Psoas muscle (tissue), 8 donors: ENCODE results near the gene EVX1. TPM values are rescaled to one million over a fixed set of nuclear protein-coding genes. Genes with fewer than 3 reads are reported as not detected.

Experiments used
- ATAC-seq, 4 donors: fragments of 200-7000 bp; cut with Tn5 transposase; one replicate each; pipeline ENCODE4 v1.9.1; 2020; ENCODE audit warnings: moderate library complexity in 3 of 4, mild to moderate bottlenecking in 2 of 4
- DNase-seq, 2 donors: peaks; one replicate each; pipeline ENCODE4 v3.0.0-alpha.2; 2020
- H3K27ac ChIP-seq: fragments of 200-600 bp; one replicate; pipeline ENCODE4 v1.8.0; 2022
- H3K27me3 ChIP-seq, 3 donors: fragments of 200-600 bp in 1 of 3; one replicate each; pipeline versions ENCODE4 v1.6.1 to v1.8.0; 2013 to 2022; ENCODE audit warnings: low read length in 2 of 3, mild to moderate bottlenecking in 2 of 3, moderate library complexity in 1 of 3; ENCODE audit not compliant: insufficient read depth in 3 of 3
- H3K36me3 ChIP-seq, 2 donors: fragments of 200-600 bp in 1 of 2; one replicate each; pipeline versions ENCODE4 v1.6.1 to v1.8.0; 2013 to 2022; ENCODE audit warnings: low read depth in 1 of 2, mild to moderate bottlenecking in 1 of 2, moderate library complexity in 1 of 2; ENCODE audit not compliant: insufficient read depth in 1 of 2
- H3K4me1 ChIP-seq: fragments of 200-600 bp; one replicate; pipeline ENCODE4 v1.8.0; 2022
- H3K4me3 ChIP-seq: fragments of 200-600 bp; one replicate; pipeline ENCODE4 v1.8.0; 2022; ENCODE audit warnings: mild to moderate bottlenecking
- H3K9me3 ChIP-seq: fragments of 200-600 bp; one replicate; pipeline ENCODE4 v1.8.0; 2022
- WGBS, 3 donors: extraction: QIAGEN DNeasy Blood & Tissue Kit; methylation state at CpG; one replicate each; pipeline versions ENCODE4 v1.1.6 to v1.1.7; 2013; 5-methylcytosine and 5-hydroxymethylcytosine counted together
- intact Hi-C, 2 donors: fragments of 100-400 bp; cut with DNase I; formaldehyde crosslinking; loops; one replicate each; pipeline versions ENCODE4 v1.11.0 to v1.14.2; 2022
- polyA plus RNA-seq, 3 donors: library from polyadenylated mRNA; stranded (reverse); fragments of 200-250 nt; gene quantifications; one replicate each; pipeline ENCODE4 v1.2.3, GENCODE V29; 2013
- total RNA-seq, 4 donors: library from RNA; stranded (reverse); fragmentation: NEBNext Ultra II Directional in 2 of 4; extraction: Animal tissue kit (Norgen Biotek cat#: 25700) in 2 of 4; gene quantifications; one replicate each; pipeline versions ENCODE4 v1.2.1 to v1.2.4, GENCODE V29; 2021 to 2023
- TF ChIP-seq, protein P1 (sequence below): fragments of 200-600 bp; IDR thresholded peaks from one replicate; pipeline ENCODE4 v1.8.0; 2022; ENCODE audit warnings: antibody characterized with exemption
- donor health status: healthy with polysubstance abuse.
- donor health status: DM: no; HTN: no; CAD: no; lungs with moderate emphysema.
- donor health status: Bipolar disorder and iron deficiency.
- donor health status: healthy.
- donor health status: DM: yes; HTN: yes; CAD: no.
- donor health status: DM: no; HTN: no; CAD: no.
- donor health status: DM: no; HTN: no; CAD: no.
- donor health status: DM: yes; HTN: yes; CAD: no.

The EVX1 gene
- total and polyA plus RNA-seq, 7 donors: not detected

DNA sequence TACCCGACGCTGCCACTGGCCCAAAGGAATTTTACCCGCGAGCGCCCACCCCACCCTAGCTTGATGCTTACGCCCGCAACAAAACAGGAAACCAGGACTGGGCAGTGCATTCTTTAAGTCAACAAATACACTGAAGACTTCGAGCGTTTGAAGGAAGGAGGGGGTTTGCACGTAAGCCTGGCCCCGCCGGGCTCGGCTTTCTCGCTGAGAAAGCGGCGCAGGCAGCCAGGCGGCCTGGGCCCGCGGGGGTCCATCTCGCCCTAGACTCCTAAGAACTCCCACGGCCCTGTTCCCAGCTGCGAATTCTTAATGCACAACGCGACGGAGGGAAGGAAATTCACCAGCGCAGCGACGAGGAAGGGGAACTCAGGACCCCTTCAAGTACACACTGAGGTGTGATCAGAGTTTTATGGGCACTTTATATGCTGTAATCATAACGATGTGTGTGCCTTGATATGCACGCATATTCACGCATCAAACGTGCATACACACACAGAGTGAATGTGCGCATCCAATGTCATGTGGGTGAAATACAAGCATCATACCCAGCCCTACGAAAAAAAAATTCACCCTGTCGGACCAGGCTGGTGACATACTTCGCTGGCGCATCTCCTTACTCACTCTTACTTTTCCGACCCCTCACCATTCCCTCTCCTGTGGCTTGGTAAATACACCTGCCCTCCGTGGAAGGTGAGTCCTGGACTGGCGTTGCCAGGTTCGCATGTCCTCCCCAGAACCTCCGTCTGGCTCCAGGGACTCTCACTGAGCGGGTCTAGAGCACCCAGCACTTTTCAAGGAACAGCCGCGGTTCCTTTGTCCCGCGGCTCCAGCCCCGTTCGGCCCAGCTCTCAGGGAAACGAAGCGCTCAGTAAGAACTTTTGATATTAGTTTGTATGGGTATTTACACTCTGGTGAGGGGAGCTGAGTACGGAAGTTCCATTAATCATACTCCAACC, 37.0 kb upstream of the EVX1 start:
- DNase-seq: no peak
- Histone ChIP-seq H3K27ac (no peak overlapping the region), H3K9me3 (no peaks in the 10 kb centered on the region), H3K4me3 (peak overlapping the region; percentile 50), H3K36me3 (no peaks in the 10 kb centered on the region), H3K27me3 (peaks cover 0 to 84% (median 48%) of the 10 kb centered on the region in 3 donors), H3K4me1 (peaks cover 11% of the 10 kb centered on the region)
- intact Hi-C loops: no loop called here
- TF ChIP-seq, protein P1, sequence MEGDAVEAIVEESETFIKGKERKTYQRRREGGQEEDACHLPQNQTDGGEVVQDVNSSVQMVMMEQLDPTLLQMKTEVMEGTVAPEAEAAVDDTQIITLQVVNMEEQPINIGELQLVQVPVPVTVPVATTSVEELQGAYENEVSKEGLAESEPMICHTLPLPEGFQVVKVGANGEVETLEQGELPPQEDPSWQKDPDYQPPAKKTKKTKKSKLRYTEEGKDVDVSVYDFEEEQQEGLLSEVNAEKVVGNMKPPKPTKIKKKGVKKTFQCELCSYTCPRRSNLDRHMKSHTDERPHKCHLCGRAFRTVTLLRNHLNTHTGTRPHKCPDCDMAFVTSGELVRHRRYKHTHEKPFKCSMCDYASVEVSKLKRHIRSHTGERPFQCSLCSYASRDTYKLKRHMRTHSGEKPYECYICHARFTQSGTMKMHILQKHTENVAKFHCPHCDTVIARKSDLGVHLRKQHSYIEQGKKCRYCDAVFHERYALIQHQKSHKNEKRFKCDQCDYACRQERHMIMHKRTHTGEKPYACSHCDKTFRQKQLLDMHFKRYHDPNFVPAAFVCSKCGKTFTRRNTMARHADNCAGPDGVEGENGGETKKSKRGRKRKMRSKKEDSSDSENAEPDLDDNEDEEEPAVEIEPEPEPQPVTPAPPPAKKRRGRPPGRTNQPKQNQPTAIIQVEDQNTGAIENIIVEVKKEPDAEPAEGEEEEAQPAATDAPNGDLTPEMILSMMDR: no peak
- 13 to 21% (median 19%) methylated on average over 52 of the region's 52 CpGs for WGBS, 3 donors
- peak in 1 of 4 donors; percentile 8 for ATAC-seq

- DNase-seq: no peak
- H3K9me3 ChIP-seq: no peaks in the 10 kb centered on the region
- 70 to 76% (median 73%) methylated on average over 7 of the region's 7 CpGs for WGBS, 3 donors
- peaks cover 14% of the 10 kb centered on the region for H3K4me1 ChIP-seq
- TF ChIP-seq, protein P1: no peak
- H3K4me3 ChIP-seq: no peak overlapping the region
- no peaks in the 10 kb centered on the region for H3K36me3 ChIP-seq
- ATAC-seq: no peak
- intact Hi-C loops: no loop called here
- H3K27me3 ChIP-seq: peaks cover 0 to 84% (median 40%) of the 10 kb centered on the region in 3 donors
- no peak overlapping the region for H3K27ac ChIP-seq
These were observed 35.1 kb upstream of the EVX1 start for GRCh38 chr7:27207348-27207985.

GRCh38 chr7:27208998-27209397, 33.6 kb upstream of the EVX1 start:
- Histone ChIP-seq H3K9me3 (no peaks in the 10 kb centered on the region), H3K27ac (no peak overlapping the region), H3K36me3 (no peaks in the 10 kb centered on the region), H3K4me1 (peaks cover 14% of the 10 kb centered on the region), H3K27me3 (peaks cover 0 to 82% (median 39%) of the 10 kb centered on the region in 3 donors), H3K4me3 (no peak overlapping the region)
- ATAC-seq (no peak), DNase-seq (no peak)
- 92 to 97% (median 93%) methylated on average over 4 of the region's 4 CpGs for WGBS, 3 donors
- TF ChIP-seq, protein P1: no peak
- intact Hi-C loops: no loop called here

DNA sequence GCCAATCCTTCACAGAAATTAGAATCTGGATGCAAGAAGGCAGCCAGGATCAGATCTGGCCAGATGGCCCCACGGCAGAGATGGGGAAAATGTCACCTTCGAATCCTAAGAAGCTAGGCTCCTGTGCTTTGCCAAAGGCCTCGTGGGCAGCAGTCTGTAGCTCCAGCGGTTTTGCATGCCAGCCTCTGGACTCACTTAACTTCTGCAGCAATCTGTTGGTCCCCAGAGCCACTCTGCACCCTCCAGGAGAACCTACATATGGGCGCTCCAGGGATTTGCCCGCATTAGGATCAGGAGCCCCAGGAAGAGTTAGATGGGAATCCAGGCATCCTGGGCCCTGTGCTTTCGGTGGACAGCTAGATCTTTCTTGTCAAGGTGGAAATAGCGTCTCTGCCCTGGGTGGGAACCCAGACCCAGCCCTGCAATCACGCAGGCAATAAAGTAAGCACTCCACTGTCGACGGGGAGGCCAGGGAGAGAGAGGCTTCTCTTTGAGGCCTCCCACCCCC, 32.6 kb upstream of the EVX1 start:
- TF ChIP-seq, protein P1: no peak
- intact Hi-C loops: loop anchor here in 1 of 2 donors (5.0 kb wide), 1 partner anchor 367 kb away; no protein-coding TSS in a partner anchor
- H3K27me3 ChIP-seq: peaks cover 0 to 79% (median 30%) of the 10 kb centered on the region in 3 donors
- H3K9me3 ChIP-seq: no peaks in the 10 kb centered on the region
- peaks cover 10% of the 10 kb centered on the region for H3K4me1 ChIP-seq
- no peak for DNase-seq
- ATAC-seq: no peak
- 60 to 70% (median 61%) methylated on average over 11 of the region's 11 CpGs for WGBS, 3 donors
- no peaks in the 10 kb centered on the region for H3K36me3 ChIP-seq
- H3K4me3 ChIP-seq: no peak overlapping the region
- H3K27ac ChIP-seq: no peak overlapping the region
